MM.1S (cell line): ENCODE measurements around the gene LTBR.

ENCODE experiments used
- EZH2 ChIP-seq: fragments of 300-600 bp; sonication (generic); optimal IDR thresholded peaks from 2 replicates; pipeline ENCODE3; 2017; ENCODE audit warnings: low read depth, mild to moderate bottlenecking, antibody characterized with exemption, low read length, mixed read lengths
- EZH2phosphoT487 ChIP-seq: fragments of 300-600 bp; sonication (generic); IDR thresholded peaks from 2 replicates; pipeline ENCODE4 v1.6.1; 2018; ENCODE audit warnings: antibody characterized with exemption, low read length
- TF ChIP-seq, protein P1 (sequence below): fragments of 300-600 bp; sonication (generic); IDR thresholded peaks from 2 replicates; pipeline ENCODE4 v1.5.1; 2016; ENCODE audit warnings: antibody characterized with exemption, low read length, mixed read lengths

DNA sequence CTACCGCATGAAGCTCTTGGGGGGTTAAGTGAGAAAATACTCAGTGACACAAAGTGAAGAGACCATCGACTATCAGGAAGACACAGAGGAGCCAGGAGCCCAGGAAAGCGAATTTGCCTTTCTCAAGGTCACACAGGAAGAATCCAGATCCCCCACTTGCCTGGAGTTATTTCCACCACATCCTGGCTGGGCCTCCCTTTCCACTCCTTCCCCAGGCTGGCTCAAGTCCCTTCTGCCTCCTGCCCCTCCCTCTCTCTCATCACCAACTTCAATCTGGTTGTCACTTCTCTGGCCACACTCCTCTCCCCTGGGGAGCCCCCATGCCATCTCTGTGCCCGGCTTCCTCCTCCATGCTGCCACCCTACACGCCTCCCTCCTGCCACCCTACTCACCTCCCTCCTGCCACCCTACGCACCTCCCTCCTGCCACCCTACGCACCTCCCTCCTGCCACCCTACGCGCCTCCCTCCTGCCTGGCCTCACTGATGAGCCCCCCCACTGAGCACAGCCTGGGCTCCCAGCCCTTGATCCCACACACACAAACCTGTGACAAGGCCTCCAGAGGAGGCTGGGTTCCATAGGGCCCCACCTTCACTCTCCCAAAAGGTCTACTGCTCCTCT lies 14.9 kb upstream of the LTBR start:
- TF ChIP-seq, protein P1, sequence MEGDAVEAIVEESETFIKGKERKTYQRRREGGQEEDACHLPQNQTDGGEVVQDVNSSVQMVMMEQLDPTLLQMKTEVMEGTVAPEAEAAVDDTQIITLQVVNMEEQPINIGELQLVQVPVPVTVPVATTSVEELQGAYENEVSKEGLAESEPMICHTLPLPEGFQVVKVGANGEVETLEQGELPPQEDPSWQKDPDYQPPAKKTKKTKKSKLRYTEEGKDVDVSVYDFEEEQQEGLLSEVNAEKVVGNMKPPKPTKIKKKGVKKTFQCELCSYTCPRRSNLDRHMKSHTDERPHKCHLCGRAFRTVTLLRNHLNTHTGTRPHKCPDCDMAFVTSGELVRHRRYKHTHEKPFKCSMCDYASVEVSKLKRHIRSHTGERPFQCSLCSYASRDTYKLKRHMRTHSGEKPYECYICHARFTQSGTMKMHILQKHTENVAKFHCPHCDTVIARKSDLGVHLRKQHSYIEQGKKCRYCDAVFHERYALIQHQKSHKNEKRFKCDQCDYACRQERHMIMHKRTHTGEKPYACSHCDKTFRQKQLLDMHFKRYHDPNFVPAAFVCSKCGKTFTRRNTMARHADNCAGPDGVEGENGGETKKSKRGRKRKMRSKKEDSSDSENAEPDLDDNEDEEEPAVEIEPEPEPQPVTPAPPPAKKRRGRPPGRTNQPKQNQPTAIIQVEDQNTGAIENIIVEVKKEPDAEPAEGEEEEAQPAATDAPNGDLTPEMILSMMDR = no peak
- TF ChIP-seq EZH2 (no peak), EZH2phosphoT487 (no peak)
